ENCODE measurements around the gene DPP8. TPM values are rescaled to one million over a fixed set of nuclear protein-coding genes. Genes with fewer than 3 reads are reported as not detected.

The DPP8 gene
- polyA plus RNA-seq, 4 donors = 24.6 to 33.0 (median 28.3) TPM

- DNase-seq (ENCODE audit: low read depth in 4 of 4, low spot score in 2 of 4) = no peak
Observed at GRCh38 chr15:65434201-65434600, 83.3 kb downstream of the DPP8 start.

- no peak for DNase-seq (ENCODE audit: low read depth in 4 of 4, low spot score in 2 of 4)
Observed at GRCh38 chr15:65431731-65432130, 85.8 kb downstream of the DPP8 start.

GRCh38 chr15:65426216-65426853 is 91.2 kb downstream of the DPP8 start:
- DNase-seq (ENCODE audit: low read depth in 4 of 4, low spot score in 2 of 4) = no peak

- DNase-seq (ENCODE audit: low read depth in 4 of 4, low spot score in 2 of 4) = no peak
Observed at GRCh38 chr15:65424683-65425082, 92.8 kb downstream of the DPP8 start.

- no peak for DNase-seq (ENCODE audit: low read depth in 4 of 4, low spot score in 2 of 4)
Observed at GRCh38 chr15:65423976-65424679, 93.4 kb downstream of the DPP8 start.

GRCh38 chr15:65423150-65423975 is 94.1 kb downstream of the DPP8 start:
- DNase-seq (ENCODE audit: low read depth in 4 of 4, low spot score in 2 of 4) = no peak

- peak in 1 of 4 donors; percentile 73 for DNase-seq (ENCODE audit: low read depth in 4 of 4, low spot score in 2 of 4)
Observed at GRCh38 chr15:65421360-65422215, 95.9 kb downstream of the DPP8 start.

GRCh38 chr15:65420975-65421359 is 96.5 kb downstream of the DPP8 start:
- no peak for DNase-seq (ENCODE audit: low read depth in 4 of 4, low spot score in 2 of 4)

- no peak for DNase-seq (ENCODE audit: low read depth in 4 of 4, low spot score in 2 of 4)
Observed at GRCh38 chr15:65418596-65418995, 98.9 kb downstream of the DPP8 start.

- DNase-seq (ENCODE audit: low read depth in 4 of 4, low spot score in 2 of 4) = no peak
Observed at GRCh38 chr15:65416845-65417416, 100.6 kb downstream of the DPP8 start.

GRCh38 chr15:65414841-65415621 is 102.5 kb downstream of the DPP8 start:
- no peak for DNase-seq (ENCODE audit: low read depth in 4 of 4, low spot score in 2 of 4)

GRCh38 chr15:65413760-65414144 is 103.7 kb downstream of the DPP8 start:
- no peak for DNase-seq (ENCODE audit: low read depth in 4 of 4, low spot score in 2 of 4)

- no peak for DNase-seq (ENCODE audit: low read depth in 4 of 4, low spot score in 2 of 4)
Observed at GRCh38 chr15:65413051-65413759, 104.3 kb downstream of the DPP8 start.

- no peak for DNase-seq (ENCODE audit: low read depth in 4 of 4, low spot score in 2 of 4)
Observed at GRCh38 chr15:65412556-65412955, 104.9 kb downstream of the DPP8 start.

GRCh38 chr15:65411465-65412071 is 105.9 kb downstream of the DPP8 start:
- DNase-seq (ENCODE audit: low read depth in 4 of 4, low spot score in 2 of 4) = no peak

GRCh38 chr15:65410972-65411371 is 106.5 kb downstream of the DPP8 start:
- DNase-seq (ENCODE audit: low read depth in 4 of 4, low spot score in 2 of 4) = no peak

GRCh38 chr15:65410036-65410435 is 107.5 kb downstream of the DPP8 start:
- DNase-seq (ENCODE audit: low read depth in 4 of 4, low spot score in 2 of 4) = no peak

- no peak for DNase-seq (ENCODE audit: low read depth in 4 of 4, low spot score in 2 of 4)
Observed at GRCh38 chr15:65409036-65409631, 108.4 kb downstream of the DPP8 start.
